HG03460 (cell line): Measurements from ENCODE around the gene NECTIN1.

Experiments
- ATAC-seq: cut with Tn5 transposase; IDR thresholded peaks from one replicate; pipeline ENCODE4 v1.9.1; 2021; ENCODE audit not compliant: unreplicated experiment

NECTIN1 gene

GRCh38 chr11:119714189-119714588 lies 14.8 kb downstream of the NECTIN1 start:
- no peak for ATAC-seq

DNA sequence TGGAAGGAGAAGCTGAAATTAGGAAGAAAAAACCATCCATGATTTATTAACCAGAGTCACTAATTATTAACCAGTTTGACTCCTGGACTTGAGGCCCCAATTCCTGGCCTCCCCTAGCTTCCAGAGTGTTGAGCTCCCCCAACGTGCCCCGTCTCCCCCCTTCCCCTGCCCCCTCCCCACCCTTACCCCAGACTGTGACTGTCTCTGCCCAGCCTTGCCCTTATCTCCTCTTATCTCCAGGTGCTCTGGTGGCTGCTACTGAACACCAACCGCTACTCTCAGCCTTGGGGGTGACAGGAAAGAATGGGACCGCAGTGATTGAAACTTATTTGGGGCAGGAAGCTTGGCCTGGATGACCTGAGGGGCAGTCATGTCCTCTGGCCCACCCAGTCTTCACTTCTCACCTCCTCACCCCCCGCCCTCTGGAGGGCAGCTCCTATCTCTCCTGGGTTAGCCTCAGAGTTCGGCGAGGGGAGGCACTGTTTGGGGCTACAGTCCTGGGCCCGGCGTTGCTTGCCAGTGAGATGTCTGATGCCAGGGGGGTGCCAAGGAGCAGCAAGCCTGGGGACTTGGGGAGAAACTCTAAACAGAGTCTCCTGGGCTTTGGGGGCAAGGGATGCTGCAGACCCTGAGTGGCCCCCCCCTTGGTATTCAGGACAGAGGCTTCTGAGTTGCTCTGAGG lies 15.5 kb downstream of the NECTIN1 start:
- ATAC-seq = no peak

DNA sequence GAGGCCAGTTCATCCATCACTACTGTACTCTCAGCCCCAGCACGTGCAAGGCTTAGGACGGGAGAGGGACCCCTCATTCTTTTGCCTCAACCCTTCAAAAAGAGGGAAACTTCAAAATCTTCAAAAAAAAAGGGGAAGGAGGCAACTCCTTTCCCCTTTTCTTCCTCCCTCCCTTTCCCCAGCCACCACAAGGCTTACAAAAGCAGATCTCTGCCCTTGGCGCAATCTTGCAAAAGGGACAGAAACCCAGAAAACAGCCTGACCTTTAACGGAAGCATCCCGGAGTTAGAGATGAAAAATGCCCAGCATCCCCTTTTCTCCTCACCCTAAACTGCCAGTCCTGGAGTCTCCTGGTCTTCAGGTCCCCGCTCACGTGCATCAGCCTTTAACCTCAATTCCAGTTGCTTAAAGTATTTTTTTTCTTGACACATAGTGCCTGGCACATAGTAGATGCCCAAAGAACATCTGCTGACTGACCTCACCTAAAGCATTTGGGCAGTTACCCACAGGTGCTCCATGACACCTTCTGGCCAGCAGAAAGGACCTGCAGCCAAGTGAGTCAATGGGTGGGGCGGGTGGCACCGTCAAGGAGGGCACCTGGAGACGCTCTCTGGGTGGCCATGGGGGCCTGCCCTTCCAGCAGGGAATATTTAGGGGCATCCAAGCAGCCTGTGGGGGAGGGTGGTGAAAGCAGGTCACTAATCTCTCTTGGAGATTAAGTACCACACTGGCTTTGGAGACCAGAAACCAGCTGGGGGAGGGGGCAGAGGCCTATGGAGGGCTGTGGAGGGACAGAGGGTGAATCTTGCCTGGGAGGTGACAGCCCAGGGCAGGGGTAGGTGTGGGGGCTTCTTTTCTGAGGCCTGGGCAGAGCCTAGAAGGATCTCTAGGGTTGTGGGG lies 16.3 kb downstream of the NECTIN1 start:
- ATAC-seq = no peak

DNA sequence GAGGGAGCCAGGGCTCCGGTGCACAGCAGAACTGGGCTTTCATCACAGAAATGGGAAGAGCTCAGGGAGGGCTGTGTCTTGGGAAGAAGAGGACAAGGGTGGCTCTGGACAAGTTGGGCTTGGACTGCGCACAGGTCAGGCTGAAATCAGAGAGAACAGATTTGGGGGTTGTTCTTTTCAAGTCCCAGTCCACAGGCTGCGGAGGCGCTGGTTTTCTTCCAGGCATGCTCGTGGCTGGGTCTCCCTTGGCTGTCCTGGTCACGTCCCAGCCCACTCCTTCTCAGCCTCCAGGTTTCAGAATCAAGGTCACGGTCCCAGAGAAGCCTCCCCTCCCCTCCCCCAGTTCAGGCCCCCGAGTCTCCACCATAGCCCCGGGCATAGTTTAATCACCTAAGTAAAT lies 17.0 kb downstream of the NECTIN1 start:
- no peak for ATAC-seq

- ATAC-seq = no peak
These were observed 17.5 kb downstream of the NECTIN1 start for GRCh38 chr11:119711476-119711875.

DNA sequence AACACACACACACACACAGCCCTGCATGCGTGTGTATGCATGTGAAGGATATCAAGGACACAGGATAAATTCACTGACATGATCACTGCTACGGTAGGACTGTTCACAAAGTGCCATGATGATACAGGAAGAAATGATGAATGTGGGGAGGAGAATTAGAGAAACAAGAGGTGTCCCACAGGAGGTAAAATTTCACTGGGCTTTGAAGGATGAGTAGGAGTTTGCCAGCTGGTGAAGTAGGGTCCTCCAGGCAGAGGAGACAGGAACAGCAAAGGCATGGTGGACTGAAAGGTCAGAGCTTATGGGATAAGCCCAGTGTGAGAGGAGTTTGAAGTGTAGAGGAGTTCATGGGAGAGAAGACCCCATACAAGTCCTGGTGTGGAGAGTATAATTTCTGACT lies 18.6 kb downstream of the NECTIN1 start:
- ATAC-seq = no peak

- peak; percentile 50 for ATAC-seq
These were observed 19.2 kb downstream of the NECTIN1 start for GRCh38 chr11:119709638-119710346.

GRCh38 chr11:119709171-119709570 lies 19.8 kb downstream of the NECTIN1 start:
- no peak for ATAC-seq

GRCh38 chr11:119708384-119708783 lies 20.6 kb downstream of the NECTIN1 start:
- ATAC-seq = no peak

GRCh38 chr11:119706887-119707286 lies 22.1 kb downstream of the NECTIN1 start:
- no peak for ATAC-seq

- ATAC-seq = no peak
These were observed 23.0 kb downstream of the NECTIN1 start for GRCh38 chr11:119706029-119706428.

DNA sequence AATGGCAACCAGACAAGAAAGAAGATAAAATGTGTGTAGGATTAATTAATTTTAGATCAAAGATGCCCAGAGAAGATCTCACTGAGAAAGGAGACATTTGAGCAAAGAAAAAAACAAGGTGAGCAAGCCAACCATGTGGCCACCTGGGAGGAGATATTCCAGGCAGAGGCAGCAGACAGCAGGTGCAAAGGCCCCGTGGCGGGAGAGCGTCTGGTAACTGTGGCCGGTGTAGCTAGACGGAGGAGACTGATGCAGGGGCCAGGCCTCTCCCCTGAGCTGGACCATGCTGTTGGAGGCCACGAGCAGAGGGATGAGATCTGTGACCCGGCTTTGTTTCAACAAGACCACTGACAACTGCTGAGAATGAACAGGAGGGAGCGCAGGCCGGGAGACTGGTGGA lies 23.6 kb downstream of the NECTIN1 start:
- ATAC-seq = no peak

- ATAC-seq = no peak
These were observed 24.2 kb downstream of the NECTIN1 start for GRCh38 chr11:119704849-119705248.

GRCh38 chr11:119701591-119702549 lies 27.1 kb downstream of the NECTIN1 start:
- ATAC-seq = no peak

DNA sequence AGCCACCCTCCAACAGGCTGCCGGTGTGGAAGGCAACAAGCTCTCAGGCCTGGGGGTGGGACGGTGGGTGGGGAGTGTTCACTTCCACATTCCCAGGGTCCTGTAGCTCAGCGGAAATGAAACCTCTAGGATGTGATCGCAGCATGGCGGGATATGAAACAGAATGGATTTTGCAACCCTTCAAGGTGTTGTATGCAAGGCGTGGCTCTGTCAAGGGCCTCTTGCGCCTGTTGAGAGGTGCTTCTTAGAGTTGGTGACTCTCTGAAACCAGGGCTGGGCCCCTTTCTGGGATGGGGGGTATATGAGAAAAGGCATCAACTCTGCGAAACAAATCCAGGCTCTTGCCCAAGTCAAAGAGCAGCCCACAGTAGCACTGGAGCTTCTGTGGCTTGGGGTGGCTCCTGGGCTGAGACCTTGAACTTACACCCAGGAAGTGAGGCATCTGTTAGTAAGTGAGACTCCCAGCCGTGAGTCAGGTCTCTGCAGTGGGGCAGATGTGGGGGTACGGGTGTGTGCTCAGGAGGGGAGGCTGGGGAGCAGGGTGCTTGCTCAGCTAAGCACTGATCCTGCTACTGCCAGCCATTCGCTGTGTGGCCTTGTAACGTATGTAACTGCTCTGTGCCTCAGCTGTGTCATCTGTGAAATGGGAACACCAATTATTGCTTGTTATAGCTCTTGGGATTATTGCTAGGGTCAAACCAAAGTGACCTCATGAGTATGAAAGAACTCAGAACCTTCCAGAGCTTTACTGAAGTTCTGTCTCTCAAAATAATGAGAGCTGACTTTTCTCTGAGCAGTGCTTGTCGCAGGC lies 28.3 kb downstream of the NECTIN1 start:
- no peak for ATAC-seq

DNA sequence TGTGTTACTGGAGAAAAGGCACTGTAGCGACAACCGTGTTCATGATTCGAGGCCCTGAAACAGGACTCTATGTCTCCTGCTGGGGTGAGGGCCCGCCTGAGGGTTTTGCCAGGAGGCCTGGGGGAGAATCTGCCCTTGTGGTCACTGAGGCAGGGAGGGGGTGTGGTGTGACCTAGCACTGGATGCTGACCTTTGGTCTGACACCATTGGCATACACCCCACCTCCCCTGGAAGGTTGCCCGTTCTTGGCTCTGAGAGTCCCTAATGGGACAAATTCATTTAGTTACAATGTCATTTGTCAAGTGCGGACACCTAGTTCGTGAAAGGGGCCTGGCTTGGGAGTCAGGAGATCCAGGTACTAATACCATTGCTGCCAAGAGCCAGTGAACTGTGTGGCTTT lies 29.0 kb downstream of the NECTIN1 start:
- ATAC-seq = no peak

DNA sequence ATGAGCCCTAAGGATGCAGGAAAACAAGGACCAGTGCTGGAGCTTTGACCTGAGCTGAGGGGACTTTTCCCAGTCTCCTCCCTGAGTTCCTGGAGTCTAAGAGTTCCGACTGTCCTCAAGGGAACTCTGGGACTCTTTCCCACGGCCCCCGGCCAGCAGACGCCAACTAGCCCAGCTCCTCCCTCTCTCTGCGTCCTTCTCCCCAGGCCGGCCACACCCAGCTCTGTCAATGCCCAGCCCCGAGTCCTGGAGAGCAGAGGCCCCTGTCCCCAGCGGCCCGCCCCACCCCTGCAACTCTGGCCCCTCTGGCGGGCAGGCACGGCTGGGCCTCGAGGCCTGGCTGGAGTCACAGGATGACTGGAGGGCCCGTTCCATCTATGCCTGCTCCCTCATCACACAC lies 29.8 kb downstream of the NECTIN1 start:
- no peak for ATAC-seq

DNA sequence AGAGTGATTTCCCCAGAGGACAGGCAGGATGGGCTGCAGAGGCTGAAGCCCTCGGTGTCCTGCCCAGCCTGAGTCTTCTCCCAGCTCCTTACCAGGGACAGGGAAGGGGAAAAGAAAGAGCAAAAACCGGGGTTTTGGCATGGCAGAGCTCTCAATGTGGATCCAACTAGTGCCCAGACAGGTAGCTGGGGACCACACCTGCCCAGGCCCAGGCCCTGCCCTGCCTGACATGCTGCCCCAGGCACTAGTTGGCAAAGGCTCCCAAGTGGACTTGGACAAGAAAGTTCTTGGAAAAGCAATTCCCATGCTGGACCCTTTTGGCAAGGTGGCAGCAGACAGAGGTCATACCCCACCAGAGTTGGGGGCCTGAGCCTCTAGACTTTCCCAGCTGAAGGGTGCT lies 31.1 kb downstream of the NECTIN1 start:
- ATAC-seq = no peak

DNA sequence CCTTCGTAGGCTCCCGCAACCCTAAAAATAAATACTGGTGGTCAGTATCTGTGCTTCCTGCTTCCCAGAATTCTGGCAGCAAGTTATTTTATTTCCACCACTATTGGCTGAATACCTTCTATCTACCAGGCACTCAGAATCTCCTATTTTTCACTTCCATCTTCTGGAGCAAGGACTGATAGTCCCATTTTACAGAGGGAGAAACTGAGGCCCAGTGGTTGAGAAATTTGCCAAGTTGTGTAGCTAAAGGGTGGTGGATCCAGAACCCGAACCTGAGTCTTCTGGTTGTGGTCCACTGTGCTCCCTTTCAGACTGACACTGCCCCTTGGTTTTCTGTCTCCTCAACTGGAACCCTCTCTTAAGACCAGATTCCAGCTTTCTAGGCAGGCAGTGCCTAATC lies 31.6 kb downstream of the NECTIN1 start:
- ATAC-seq = no peak
